ENCODE measurements around the gene CGREF1.

The CGREF1 gene

DNA sequence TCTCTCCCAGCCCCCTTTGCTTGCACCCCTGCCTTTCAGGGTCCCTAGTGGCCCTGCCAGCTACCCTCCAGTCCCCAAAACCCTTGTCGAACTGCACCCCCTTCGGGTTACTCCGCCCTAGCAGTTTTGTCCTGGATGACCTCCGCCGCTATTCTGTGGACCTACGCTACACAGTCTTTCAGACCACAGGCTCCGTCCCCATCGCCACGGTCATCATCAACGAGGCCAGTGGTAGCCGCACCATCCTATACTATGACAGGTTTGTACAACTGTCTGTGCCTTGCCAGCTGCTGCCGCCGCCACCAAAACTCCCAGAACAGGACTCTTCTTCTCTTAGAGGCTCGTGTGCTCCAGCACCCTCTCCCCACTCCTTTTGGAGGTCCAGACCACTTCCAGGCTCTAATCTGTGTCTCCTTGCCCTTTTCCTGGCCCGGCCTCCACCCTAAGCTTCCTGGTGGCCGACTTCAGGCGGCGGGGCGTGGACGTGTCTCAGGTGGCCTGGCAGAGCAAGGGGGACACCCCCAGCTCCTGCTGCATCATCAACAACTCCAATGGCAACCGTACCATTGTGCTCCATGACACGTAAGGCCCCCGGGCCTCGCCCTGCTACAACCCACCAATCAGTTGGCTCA is 24.5 kb downstream of the CGREF1 start:
- Histone ChIP-seq H3K27me3 (ENCODE audit: insufficient read depth, poor library complexity, severe bottlenecking) (no peaks in the 10 kb centered on the region), H3K27ac (replicated peaks) (no peak overlapping the region), H3K4me3 (replicated peaks; ENCODE audit: insufficient read depth, low read length) (no peak overlapping the region)
- TF ChIP-seq, protein P1, sequence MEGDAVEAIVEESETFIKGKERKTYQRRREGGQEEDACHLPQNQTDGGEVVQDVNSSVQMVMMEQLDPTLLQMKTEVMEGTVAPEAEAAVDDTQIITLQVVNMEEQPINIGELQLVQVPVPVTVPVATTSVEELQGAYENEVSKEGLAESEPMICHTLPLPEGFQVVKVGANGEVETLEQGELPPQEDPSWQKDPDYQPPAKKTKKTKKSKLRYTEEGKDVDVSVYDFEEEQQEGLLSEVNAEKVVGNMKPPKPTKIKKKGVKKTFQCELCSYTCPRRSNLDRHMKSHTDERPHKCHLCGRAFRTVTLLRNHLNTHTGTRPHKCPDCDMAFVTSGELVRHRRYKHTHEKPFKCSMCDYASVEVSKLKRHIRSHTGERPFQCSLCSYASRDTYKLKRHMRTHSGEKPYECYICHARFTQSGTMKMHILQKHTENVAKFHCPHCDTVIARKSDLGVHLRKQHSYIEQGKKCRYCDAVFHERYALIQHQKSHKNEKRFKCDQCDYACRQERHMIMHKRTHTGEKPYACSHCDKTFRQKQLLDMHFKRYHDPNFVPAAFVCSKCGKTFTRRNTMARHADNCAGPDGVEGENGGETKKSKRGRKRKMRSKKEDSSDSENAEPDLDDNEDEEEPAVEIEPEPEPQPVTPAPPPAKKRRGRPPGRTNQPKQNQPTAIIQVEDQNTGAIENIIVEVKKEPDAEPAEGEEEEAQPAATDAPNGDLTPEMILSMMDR (IDR thresholded peaks at IDR 0.05; ENCODE audit: insufficient read depth, low read length): no peak
- no peak for TF ChIP-seq GABPA (IDR thresholded peaks at IDR 0.05; ENCODE audit: low read depth)
- TF ChIP-seq, protein P2, sequence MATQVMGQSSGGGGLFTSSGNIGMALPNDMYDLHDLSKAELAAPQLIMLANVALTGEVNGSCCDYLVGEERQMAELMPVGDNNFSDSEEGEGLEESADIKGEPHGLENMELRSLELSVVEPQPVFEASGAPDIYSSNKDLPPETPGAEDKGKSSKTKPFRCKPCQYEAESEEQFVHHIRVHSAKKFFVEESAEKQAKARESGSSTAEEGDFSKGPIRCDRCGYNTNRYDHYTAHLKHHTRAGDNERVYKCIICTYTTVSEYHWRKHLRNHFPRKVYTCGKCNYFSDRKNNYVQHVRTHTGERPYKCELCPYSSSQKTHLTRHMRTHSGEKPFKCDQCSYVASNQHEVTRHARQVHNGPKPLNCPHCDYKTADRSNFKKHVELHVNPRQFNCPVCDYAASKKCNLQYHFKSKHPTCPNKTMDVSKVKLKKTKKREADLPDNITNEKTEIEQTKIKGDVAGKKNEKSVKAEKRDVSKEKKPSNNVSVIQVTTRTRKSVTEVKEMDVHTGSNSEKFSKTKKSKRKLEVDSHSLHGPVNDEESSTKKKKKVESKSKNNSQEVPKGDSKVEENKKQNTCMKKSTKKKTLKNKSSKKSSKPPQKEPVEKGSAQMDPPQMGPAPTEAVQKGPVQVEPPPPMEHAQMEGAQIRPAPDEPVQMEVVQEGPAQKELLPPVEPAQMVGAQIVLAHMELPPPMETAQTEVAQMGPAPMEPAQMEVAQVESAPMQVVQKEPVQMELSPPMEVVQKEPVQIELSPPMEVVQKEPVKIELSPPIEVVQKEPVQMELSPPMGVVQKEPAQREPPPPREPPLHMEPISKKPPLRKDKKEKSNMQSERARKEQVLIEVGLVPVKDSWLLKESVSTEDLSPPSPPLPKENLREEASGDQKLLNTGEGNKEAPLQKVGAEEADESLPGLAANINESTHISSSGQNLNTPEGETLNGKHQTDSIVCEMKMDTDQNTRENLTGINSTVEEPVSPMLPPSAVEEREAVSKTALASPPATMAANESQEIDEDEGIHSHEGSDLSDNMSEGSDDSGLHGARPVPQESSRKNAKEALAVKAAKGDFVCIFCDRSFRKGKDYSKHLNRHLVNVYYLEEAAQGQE (IDR thresholded peaks at IDR 0.05; ENCODE audit: insufficient replicate concordance, low read depth): no peak
- no peak for TF ChIP-seq SPI1 (IDR thresholded peaks at IDR 0.05; ENCODE audit: borderline replicate concordance, low read depth)
- no peak for TF ChIP-seq POLR2AphosphoS5 (IDR thresholded peaks at IDR 0.05; ENCODE audit: low read depth)
- no peak for DNase-seq (ENCODE audit: low read depth in 1 of 2, low spot score in 1 of 2)

DNA sequence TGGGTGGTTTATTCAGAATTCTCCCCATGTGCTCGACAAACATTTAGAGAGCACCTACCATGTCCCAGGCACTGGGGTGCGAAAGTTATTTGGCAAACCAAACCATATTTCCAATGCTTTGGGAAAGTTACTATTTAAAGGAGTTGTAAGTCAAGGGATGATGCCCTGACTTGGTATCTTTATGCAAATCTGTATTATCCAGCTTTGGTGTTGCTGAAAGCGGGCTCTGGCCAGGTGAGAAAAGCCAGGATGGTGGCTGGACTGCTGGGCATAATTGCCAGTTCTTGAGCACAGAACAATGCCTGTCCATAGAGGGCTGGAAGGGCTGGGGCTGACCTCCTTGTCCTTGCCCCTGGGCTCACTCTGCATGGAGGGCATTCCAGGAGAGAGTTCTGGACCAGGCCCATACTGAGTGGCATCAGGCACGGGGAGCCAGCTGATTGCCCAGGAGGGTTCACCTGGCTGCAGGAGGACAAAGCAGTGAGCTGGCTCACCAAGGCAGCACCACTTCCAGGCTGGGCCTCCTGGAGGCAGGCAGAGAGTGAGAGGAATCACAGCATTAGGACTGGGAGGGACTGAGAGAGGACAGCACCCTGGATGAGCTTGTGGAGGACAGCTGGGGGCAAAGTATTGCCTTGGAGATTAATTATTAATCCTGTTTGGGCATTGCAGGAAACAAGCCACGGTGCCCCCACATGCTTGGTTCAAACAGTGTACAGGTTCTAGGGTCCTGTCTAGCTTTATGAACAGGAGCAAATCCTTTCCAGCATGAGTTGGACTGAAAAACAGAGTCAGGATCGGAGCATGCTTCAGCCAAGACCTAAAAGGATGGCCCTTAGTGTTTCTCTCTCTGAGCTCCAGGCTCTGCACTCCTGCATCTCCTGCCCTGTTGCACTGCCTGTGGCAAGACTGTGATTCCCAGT is 25.2 kb downstream of the CGREF1 start:
- DNase-seq (ENCODE audit: low read depth in 1 of 2, low spot score in 1 of 2): no peak
- TF ChIP-seq SPI1 (IDR thresholded peaks at IDR 0.05; ENCODE audit: borderline replicate concordance, low read depth) (no peak), POLR2AphosphoS5 (IDR thresholded peaks at IDR 0.05; ENCODE audit: low read depth) (no peak), GABPA (IDR thresholded peaks at IDR 0.05; ENCODE audit: low read depth) (no peak)
- TF ChIP-seq, protein P1 (IDR thresholded peaks at IDR 0.05; ENCODE audit: insufficient read depth, low read length): no peak
- TF ChIP-seq, protein P2 (IDR thresholded peaks at IDR 0.05; ENCODE audit: insufficient replicate concordance, low read depth): no peak
- H3K27ac ChIP-seq (replicated peaks): no peak overlapping the region
- no peak overlapping the region for H3K4me3 ChIP-seq (replicated peaks; ENCODE audit: insufficient read depth, low read length)
- H3K27me3 ChIP-seq (ENCODE audit: insufficient read depth, poor library complexity, severe bottlenecking): no peaks in the 10 kb centered on the region

DNA sequence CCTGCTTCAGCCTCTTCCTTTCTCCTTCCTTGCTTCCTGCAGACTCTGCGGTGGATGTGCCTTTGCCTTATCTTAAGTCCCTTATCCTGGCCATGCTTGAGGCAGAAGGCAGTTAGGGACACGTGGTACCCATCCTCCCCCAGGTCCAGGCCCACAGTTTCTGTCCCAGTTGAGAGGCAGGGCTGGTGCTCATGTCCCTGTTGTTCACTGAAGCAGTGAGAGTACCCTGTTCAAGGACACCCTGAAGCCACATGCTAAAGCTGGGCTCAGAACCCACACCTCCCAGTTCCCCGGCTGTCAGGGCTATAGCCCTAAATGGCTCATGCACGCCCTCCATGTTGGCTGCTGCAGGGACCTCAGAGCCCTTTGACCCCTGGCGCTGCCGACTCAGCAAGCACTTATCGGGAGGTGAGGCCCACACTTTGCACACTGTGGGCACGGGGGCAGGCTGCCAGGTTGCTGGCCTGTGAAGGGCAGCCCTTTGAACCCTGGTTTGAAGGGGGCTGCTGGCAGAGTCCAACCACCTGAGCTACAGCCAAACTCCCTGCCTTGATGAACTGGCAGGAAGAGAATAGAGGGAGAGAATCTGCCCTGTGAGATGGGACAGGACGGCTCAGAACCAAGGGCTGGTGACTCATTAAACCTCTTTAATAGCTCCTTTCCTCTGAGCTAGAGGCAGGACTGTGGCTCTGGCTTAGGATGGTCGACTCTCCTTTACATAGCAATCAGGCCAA is 26.1 kb downstream of the CGREF1 start:
- no peak for DNase-seq (ENCODE audit: low read depth in 1 of 2, low spot score in 1 of 2)
- Histone ChIP-seq H3K4me3 (replicated peaks; ENCODE audit: insufficient read depth, low read length) (no peak overlapping the region), H3K27me3 (ENCODE audit: insufficient read depth, poor library complexity, severe bottlenecking) (no peaks in the 10 kb centered on the region), H3K27ac (replicated peaks) (no peak overlapping the region)
- TF ChIP-seq GABPA (IDR thresholded peaks at IDR 0.05; ENCODE audit: low read depth): no peak
- TF ChIP-seq, protein P2 (IDR thresholded peaks at IDR 0.05; ENCODE audit: insufficient replicate concordance, low read depth): no peak
- no peak for TF ChIP-seq POLR2AphosphoS5 (IDR thresholded peaks at IDR 0.05; ENCODE audit: low read depth)
- no peak for TF ChIP-seq SPI1 (IDR thresholded peaks at IDR 0.05; ENCODE audit: borderline replicate concordance, low read depth)
- TF ChIP-seq, protein P1 (IDR thresholded peaks at IDR 0.05; ENCODE audit: insufficient read depth, low read length): no peak

Data from HL-60 (cell line).